ENCODE results near the gene MRPL58. TPM values are rescaled to one million over a fixed set of nuclear protein-coding genes. Genes with fewer than 3 reads are reported as not detected.
A peak's percentile ranks its signal among the peaks of the same experiment; 100 is the strongest.
"Not testable (repeated sequence)": the region's sequence is repeated elsewhere in the genome, so short reads cannot be mapped to it uniquely, and the experiment has no call there.

MRPL58 gene
- total and polyA plus RNA-seq, 10 of the 15 experiments (the other 5 are each of a cell fraction or from before 2014, with no cell fraction given) = 23.0 to 64.3 (median 51.9) TPM

DNA sequence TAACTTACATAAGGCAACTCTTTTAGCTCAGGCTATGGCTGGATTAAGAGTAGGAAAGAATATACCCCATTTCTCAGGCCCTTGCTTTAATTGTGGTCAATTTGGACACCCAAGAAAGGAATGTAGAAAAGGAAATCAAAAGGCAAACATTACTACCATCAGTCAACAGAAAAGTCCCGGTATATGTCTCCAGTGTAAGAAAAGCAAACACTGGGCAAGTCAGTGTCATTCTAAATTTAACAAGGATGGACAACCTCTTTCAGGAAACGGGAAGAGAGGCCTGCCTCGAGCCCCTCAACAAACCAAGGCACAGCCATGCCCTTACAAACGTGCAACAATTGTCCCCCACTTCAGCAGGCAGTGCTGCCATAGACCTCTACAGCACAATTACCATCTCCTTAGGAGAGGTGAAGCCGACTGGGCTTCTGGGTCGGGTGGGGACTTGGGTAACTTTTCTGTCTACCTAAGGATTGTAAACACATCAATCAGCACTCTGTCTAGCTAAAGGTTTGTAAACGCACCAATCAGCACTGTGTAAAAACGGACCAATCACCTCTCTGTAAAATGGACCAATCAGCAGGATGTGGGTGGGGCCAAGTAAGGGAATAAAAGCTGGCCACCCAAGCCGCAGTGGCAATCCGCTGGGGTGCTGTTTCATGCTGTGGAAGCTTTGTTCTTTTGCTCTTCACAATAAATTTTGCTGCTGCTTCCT lies 12.4 kb downstream of the MRPL58 start (continued):
- TF ChIP-seq, protein P1, sequence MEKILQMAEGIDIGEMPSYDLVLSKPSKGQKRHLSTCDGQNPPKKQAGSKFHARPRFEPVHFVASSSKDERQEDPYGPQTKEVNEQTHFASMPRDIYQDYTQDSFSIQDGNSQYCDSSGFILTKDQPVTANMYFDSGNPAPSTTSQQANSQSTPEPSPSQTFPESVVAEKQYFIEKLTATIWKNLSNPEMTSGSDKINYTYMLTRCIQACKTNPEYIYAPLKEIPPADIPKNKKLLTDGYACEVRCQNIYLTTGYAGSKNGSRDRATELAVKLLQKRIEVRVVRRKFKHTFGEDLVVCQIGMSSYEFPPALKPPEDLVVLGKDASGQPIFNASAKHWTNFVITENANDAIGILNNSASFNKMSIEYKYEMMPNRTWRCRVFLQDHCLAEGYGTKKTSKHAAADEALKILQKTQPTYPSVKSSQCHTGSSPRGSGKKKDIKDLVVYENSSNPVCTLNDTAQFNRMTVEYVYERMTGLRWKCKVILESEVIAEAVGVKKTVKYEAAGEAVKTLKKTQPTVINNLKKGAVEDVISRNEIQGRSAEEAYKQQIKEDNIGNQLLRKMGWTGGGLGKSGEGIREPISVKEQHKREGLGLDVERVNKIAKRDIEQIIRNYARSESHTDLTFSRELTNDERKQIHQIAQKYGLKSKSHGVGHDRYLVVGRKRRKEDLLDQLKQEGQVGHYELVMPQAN (conservative IDR thresholded peaks at IDR 0.05) = no peak
- TF ChIP-seq RBBP5 (conservative IDR thresholded peaks at IDR 0.05) (no peak), FOXK2 (IDR thresholded peaks at IDR 0.05) (no peak)

DNA sequence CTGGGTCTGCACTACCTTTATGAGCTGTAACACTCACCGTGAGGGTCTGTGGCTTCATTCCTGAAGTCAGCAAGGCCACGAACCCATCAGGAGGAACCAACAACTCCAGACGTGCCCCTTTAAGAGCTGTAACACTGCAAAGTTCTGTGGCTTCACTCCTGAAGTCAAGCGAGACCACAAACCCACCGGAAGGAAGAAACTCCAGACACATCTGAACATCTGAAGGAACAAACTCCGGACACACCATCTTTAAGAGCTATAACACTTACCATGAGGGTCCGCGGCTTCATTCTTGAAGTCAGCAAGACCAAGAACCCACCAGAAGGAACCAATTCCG lies 12.9 kb downstream of the MRPL58 start:
- H3K4me1 ChIP-seq (ENCODE audit: control insufficient read depth, insufficient read depth, low read length); H3K9ac ChIP-seq (ENCODE audit: control insufficient read depth, insufficient read depth, low read length); BruUV-seq (replicated peaks); H2AFZ ChIP-seq (ENCODE audit: control insufficient read depth, low read depth, low read length); H3K79me2 ChIP-seq (ENCODE audit: control insufficient read depth, insufficient read depth, low read length); H3K27ac ChIP-seq (ENCODE audit: control insufficient read depth, insufficient read depth); H3K9me3 ChIP-seq (replicated peaks; ENCODE audit: control insufficient read depth, insufficient read depth, low read length); H3K27me3 ChIP-seq (replicated peaks in 1 of 2; ENCODE audit: control insufficient read depth in 2 of 2, insufficient read depth in 2 of 2, low read length in 1 of 2); FAIRE-seq; DNase-seq (ENCODE audit: low read depth, low spot score); H3K4me2 ChIP-seq (ENCODE audit: control insufficient read depth, insufficient read depth); ATAC-seq; intact Hi-C loops (cut with micrococcal nuclease; ENCODE audit: unreplicated experiment); H3K36me3 ChIP-seq (ENCODE audit: control insufficient read depth in 2 of 2, insufficient read depth in 2 of 2, low read length in 1 of 2); H3K4me3 ChIP-seq; H4K20me1 ChIP-seq (ENCODE audit: control insufficient read depth, insufficient read depth); in situ Hi-C loops (cut with MboI): not testable (repeated sequence)
- RAD21 ChIA-PET (ENCODE audit: unreplicated experiment) = interaction anchor here (3.2 kb wide), 1 partner anchor 64 kb away, joined by 9 read pairs; no protein-coding TSS in a partner anchor
- 86% methylated on average over 9 of the region's 9 CpGs for WGBS (ENCODE audit: insufficient coverage, insufficient replicate concordance, low lambda C conversion rate, missing lambda C conversion rate)
- POLR2A ChIA-PET = interaction anchor here (0.6 to 1.4 kb wide), 2 partner anchors 9 to 170 kb away, joined by 3 read pairs; no protein-coding TSS in a partner anchor
- TF ChIP-seq RUNX3 (IDR thresholded peaks at IDR 0.05; ENCODE audit: low read length) = 0 out of 2 replicates have a peak, but pooled peaks have one; percentile 20
- CTCF ChIA-PET = interaction anchor here (1.4 kb wide), 1 partner anchor 64 kb away, joined by 3 read pairs; no protein-coding TSS in a partner anchor
- SMC1A ChIA-PET (ENCODE audit: uncharacterized antibody, unreplicated experiment) = interaction anchor here (1.3 kb wide), 1 partner anchor 14 kb away, joined by 5 read pairs; no protein-coding TSS in a partner anchor

GRCh38 chr17:75026650-75027049 lies 14.2 kb downstream of the MRPL58 start:
- CTCF ChIA-PET; DNase-seq (ENCODE audit: low read depth, low spot score); H3K27ac ChIP-seq (ENCODE audit: control insufficient read depth, insufficient read depth); H4K20me1 ChIP-seq (ENCODE audit: control insufficient read depth, insufficient read depth); H3K27me3 ChIP-seq (replicated peaks in 1 of 2; ENCODE audit: control insufficient read depth in 2 of 2, insufficient read depth in 2 of 2, low read length in 1 of 2); H2AFZ ChIP-seq (ENCODE audit: control insufficient read depth, low read depth, low read length); FAIRE-seq; H3K79me2 ChIP-seq (ENCODE audit: control insufficient read depth, insufficient read depth, low read length); BruUV-seq (replicated peaks); H3K9me3 ChIP-seq (replicated peaks; ENCODE audit: control insufficient read depth, insufficient read depth, low read length); POLR2A ChIA-PET; H3K36me3 ChIP-seq (ENCODE audit: control insufficient read depth in 2 of 2, insufficient read depth in 2 of 2, low read length in 1 of 2); H3K4me1 ChIP-seq (ENCODE audit: control insufficient read depth, insufficient read depth, low read length); in situ Hi-C loops (cut with MboI); H3K9ac ChIP-seq (ENCODE audit: control insufficient read depth, insufficient read depth, low read length); H3K4me2 ChIP-seq (ENCODE audit: control insufficient read depth, insufficient read depth); ATAC-seq; intact Hi-C loops (cut with micrococcal nuclease; ENCODE audit: unreplicated experiment); SMC1A ChIA-PET (ENCODE audit: uncharacterized antibody, unreplicated experiment); H3K4me3 ChIP-seq: not testable (repeated sequence)
- 100% methylated on average over 2 of the region's 2 CpGs for WGBS (ENCODE audit: insufficient coverage, insufficient replicate concordance, low lambda C conversion rate, missing lambda C conversion rate)
- RAD21 ChIA-PET (ENCODE audit: unreplicated experiment) = interaction anchor here (3.2 kb wide), 1 partner anchor 65 kb away, joined by 9 read pairs; no protein-coding TSS in a partner anchor

Measured in GM12878 (cell line).